Measurements from ENCODE around the gene TMEM184A. TPM values are rescaled to one million over a fixed set of nuclear protein-coding genes. Genes with fewer than 3 reads are reported as not detected.

The TMEM184A gene
- total and polyA plus RNA-seq, 2 experiments from 2014 or later = 14.5 to 24.7 TPM

DNA sequence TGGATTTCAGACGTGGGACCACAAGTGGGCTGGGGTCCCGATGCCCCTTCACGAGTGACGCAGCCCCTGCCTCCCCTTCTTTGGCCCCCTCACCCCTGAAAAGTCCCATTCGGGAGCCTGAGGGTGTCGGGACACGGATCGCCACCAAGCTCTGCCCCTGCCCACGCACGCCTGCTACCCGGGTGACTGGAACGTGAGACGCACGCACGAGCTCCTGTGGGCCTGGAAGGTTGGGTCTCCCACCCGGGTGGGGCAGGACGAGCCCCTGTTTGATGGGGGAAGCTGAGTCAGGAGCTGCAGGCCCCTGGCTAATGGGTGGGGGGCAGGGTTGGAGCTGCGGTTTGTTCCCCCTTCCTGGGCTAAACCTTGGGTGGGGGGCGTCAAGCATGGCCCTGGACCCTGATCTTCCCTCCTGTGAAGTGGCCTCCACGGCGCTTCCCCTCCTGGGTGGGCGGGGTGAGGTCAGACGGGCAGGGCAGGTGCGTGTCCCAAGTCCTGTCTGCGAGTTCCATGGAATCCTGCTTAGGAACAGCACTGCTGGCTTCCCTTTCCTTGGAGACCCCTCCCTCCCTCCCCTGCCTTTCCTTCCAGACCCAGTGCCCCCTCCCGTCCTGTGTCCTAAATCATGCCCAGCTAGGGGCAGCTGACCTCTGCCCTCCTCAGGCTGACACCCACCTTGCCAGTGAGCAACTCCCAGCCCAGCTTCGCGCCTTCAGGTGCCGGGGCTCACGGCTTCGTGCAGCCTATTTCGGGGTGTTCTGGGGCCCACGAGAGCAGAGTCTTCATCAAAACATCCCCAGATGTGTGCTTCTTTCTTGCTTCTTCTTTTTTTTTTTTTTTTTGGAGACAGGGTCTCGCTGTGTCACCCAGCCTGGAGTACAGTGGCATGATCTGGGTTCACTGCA, 5.3 kb upstream of the TMEM184A start:
- Histone ChIP-seq H4K20me1 (ENCODE audit: insufficient read depth, poor library complexity, severe bottlenecking) (no peaks in the 10 kb centered on the region), H3K4me3 (no peak overlapping the region), H2AFZ (no peak overlapping the region), H3K9me2 (replicated peaks; ENCODE audit: insufficient read depth) (no peaks in the 10 kb centered on the region), H3K27me3 (no peaks in the 10 kb centered on the region), H3K4me2 (no peak overlapping the region), H3K9me3 (ENCODE audit: low read depth) (no peaks in the 10 kb centered on the region), H3K36me3 (replicated peaks; ENCODE audit: insufficient read depth, low read depth) (no peaks in the 10 kb centered on the region), H3K4me1 (ENCODE audit: insufficient read depth) (peaks cover 2% of the 10 kb centered on the region), H3K79me2 (no peaks in the 10 kb centered on the region), H3K27ac (no peak overlapping the region)
- 94% methylated on average over 26 of the region's 34 CpGs for WGBS (ENCODE audit: low lambda C conversion rate, missing lambda C conversion rate)
- TF ChIP-seq EZH2phosphoT487 (IDR thresholded peaks at IDR 0.05; ENCODE audit: low read depth, severe bottlenecking, unreplicated experiment) (no peak), EZH2 (IDR thresholded peaks at IDR 0.05; ENCODE audit: borderline replicate concordance) (no peak)
- TF ChIP-seq, protein P1, sequence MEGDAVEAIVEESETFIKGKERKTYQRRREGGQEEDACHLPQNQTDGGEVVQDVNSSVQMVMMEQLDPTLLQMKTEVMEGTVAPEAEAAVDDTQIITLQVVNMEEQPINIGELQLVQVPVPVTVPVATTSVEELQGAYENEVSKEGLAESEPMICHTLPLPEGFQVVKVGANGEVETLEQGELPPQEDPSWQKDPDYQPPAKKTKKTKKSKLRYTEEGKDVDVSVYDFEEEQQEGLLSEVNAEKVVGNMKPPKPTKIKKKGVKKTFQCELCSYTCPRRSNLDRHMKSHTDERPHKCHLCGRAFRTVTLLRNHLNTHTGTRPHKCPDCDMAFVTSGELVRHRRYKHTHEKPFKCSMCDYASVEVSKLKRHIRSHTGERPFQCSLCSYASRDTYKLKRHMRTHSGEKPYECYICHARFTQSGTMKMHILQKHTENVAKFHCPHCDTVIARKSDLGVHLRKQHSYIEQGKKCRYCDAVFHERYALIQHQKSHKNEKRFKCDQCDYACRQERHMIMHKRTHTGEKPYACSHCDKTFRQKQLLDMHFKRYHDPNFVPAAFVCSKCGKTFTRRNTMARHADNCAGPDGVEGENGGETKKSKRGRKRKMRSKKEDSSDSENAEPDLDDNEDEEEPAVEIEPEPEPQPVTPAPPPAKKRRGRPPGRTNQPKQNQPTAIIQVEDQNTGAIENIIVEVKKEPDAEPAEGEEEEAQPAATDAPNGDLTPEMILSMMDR (IDR thresholded peaks at IDR 0.05; ENCODE audit: poor library complexity) = no peak
- no peak for DNase-seq (ENCODE audit: low spot score)

DNA sequence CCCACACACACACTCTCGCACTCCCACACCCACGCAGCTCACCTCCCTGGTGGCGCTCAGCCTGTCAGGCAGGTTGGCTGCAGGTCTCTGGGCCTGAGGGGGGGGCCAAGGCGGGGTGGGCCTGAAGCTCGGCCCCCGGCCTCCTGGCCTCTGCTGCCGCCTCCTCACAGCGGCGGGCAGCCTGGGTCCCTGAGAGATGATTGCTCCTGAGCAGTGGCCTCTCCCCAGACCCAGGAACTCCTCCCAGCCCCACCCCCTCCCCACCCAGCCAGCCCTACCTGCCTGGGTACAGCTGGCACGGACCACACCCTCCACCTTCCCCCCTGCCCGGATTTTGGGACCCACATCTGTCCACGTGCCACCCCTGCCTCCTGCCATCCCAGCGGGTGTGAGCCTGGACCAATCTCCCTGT, 4.6 kb upstream of the TMEM184A start:
- WGBS (ENCODE audit: low lambda C conversion rate, missing lambda C conversion rate) = 74% methylated on average over 12 of the region's 13 CpGs
- Histone ChIP-seq H3K79me2 (no peaks in the 10 kb centered on the region), H3K36me3 (replicated peaks; ENCODE audit: insufficient read depth, low read depth) (no peaks in the 10 kb centered on the region), H3K27ac (no peak overlapping the region), H3K27me3 (no peaks in the 10 kb centered on the region), H3K4me1 (ENCODE audit: insufficient read depth) (peaks cover 9% of the 10 kb centered on the region), H4K20me1 (ENCODE audit: insufficient read depth, poor library complexity, severe bottlenecking) (no peaks in the 10 kb centered on the region), H2AFZ (no peak overlapping the region), H3K4me2 (no peak overlapping the region), H3K9me2 (replicated peaks; ENCODE audit: insufficient read depth) (no peaks in the 10 kb centered on the region), H3K4me3 (no peak overlapping the region), H3K9me3 (ENCODE audit: low read depth) (no peaks in the 10 kb centered on the region)
- DNase-seq (ENCODE audit: low spot score) = no peak
- TF ChIP-seq EZH2phosphoT487 (IDR thresholded peaks at IDR 0.05; ENCODE audit: low read depth, severe bottlenecking, unreplicated experiment) (no peak), EZH2 (IDR thresholded peaks at IDR 0.05; ENCODE audit: borderline replicate concordance) (no peak)
- TF ChIP-seq, protein P1 (IDR thresholded peaks at IDR 0.05; ENCODE audit: poor library complexity) = no peak

DNA sequence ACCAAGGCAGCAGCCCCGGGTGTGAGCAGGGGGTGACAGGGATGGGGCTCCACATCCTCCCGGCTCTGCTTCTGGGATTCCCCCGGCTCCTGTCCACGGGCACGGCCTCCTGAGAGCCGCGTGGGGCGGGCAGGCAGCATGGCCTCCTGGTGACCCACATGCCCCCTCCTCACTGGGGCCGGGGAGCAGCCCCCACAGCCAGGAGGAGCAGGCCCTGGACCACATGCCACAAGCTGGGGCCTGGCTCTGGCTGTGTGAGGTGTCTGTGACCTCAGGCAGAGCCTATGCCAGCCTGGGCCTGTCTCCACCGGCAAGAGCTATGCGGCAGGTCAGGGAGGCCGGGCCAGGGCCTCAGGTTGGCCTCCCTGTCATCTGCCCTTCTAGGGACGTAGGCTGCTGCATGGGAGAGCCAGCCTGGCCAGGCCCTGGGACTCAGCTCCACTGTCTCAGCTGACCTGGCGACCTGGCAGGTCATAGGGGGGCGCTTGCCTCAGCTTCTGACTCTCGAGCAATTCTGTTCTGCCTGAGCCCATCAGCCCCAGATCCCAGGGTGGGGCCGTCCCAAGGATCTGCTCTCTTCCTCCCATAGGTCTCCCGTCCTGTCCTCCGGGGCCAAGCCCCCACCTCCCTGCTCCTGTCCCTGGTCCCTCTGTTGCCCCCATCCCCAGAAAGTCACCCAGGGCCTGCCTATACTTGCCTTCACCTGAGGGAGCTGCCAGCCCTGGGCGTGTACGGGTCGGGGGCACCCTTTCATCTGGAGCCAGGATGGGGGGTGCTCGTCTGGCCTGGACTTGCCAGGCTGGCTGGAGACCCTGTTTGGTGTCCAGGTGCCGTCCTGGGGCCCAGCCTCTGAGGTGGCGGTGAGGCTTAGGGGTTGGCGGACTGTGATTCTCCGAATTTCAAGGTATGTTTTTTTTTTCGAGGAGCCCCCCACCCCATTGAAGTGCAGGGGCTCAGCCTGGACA, 3.9 kb upstream of the TMEM184A start:
- no peak overlapping the region for H3K4me3 ChIP-seq
- H3K9me3 ChIP-seq (ENCODE audit: low read depth) = no peaks in the 10 kb centered on the region
- H3K4me1 ChIP-seq (ENCODE audit: insufficient read depth) = peaks cover 11% of the 10 kb centered on the region
- no peak for TF ChIP-seq EZH2phosphoT487 (IDR thresholded peaks at IDR 0.05; ENCODE audit: low read depth, severe bottlenecking, unreplicated experiment)
- TF ChIP-seq, protein P1 (IDR thresholded peaks at IDR 0.05; ENCODE audit: poor library complexity) = no peak
- TF ChIP-seq EZH2 (IDR thresholded peaks at IDR 0.05; ENCODE audit: borderline replicate concordance) = no peak
- DNase-seq (ENCODE audit: low spot score) = no peak
- H3K9me2 ChIP-seq (replicated peaks; ENCODE audit: insufficient read depth) = no peaks in the 10 kb centered on the region
- no peaks in the 10 kb centered on the region for H4K20me1 ChIP-seq (ENCODE audit: insufficient read depth, poor library complexity, severe bottlenecking)
- H3K36me3 ChIP-seq (replicated peaks; ENCODE audit: insufficient read depth, low read depth) = no peaks in the 10 kb centered on the region
- no peaks in the 10 kb centered on the region for H3K27me3 ChIP-seq
- 85% methylated on average over 28 of the region's 28 CpGs for WGBS (ENCODE audit: low lambda C conversion rate, missing lambda C conversion rate)
- H3K79me2 ChIP-seq = peaks cover 2% of the 10 kb centered on the region
- H3K27ac ChIP-seq = no peak overlapping the region
- no peak overlapping the region for H3K4me2 ChIP-seq
- H2AFZ ChIP-seq = no peak overlapping the region

Data from hepatocyte (in vitro differentiated cells).